DMS 273 (cell line): ENCODE measurements around the gene RPL15.
"Not testable (repeated sequence)": the region's sequence is repeated elsewhere in the genome, so short reads cannot be mapped to it uniquely, and the experiment has no call there.

Experiments
- DNase-seq: peaks from one replicate; lab custom pipeline; 2025; ENCODE audit not compliant: unreplicated experiment; lab: John Stamatoyannopoulos, UW

RPL15 gene

GRCh38 chr3:23889386-23889785 is 27.5 kb upstream of the RPL15 start:
- DNase-seq, result no peak

- no peak for DNase-seq
Measured at GRCh38 chr3:23889950-23890349, 27.0 kb upstream of the RPL15 start.

- no peak for DNase-seq
Measured at GRCh38 chr3:23894254-23895061, 22.5 kb upstream of the RPL15 start.

GRCh38 chr3:23895181-23895580 is 21.8 kb upstream of the RPL15 start:
- DNase-seq, result no peak

GRCh38 chr3:23900744-23901143 is 16.2 kb upstream of the RPL15 start:
- no peak for DNase-seq

- DNase-seq, result no peak
Measured at GRCh38 chr3:23904545-23904944, 12.4 kb upstream of the RPL15 start.

GRCh38 chr3:23909341-23909740 is 7.6 kb upstream of the RPL15 start:
- no peak for DNase-seq

GRCh38 chr3:23911397-23911796 is 5.5 kb upstream of the RPL15 start:
- DNase-seq, result no peak

- not testable (repeated sequence) for DNase-seq
Measured at GRCh38 chr3:23912335-23912734, 4.6 kb upstream of the RPL15 start.

- no peak for DNase-seq
Measured at GRCh38 chr3:23913182-23913581, 3.8 kb upstream of the RPL15 start.

- no peak for DNase-seq
Measured at GRCh38 chr3:23913873-23914743, 2.8 kb upstream of the RPL15 start.

GRCh38 chr3:23915537-23916108 is 1.3 kb upstream of the RPL15 start:
- DNase-seq, result peak; percentile 22

GRCh38 chr3:23916152-23916885 is 613 bp upstream of the RPL15 start:
- DNase-seq, result no peak

- peak; percentile 65 for DNase-seq
Measured at GRCh38 chr3:23917679-23918303, 859 bp downstream of the RPL15 start.

- not testable (repeated sequence) for DNase-seq
Measured at GRCh38 chr3:23918331-23918730, 1.4 kb downstream of the RPL15 start.

GRCh38 chr3:23919628-23920027 is 2.7 kb downstream of the RPL15 start:
- DNase-seq, result no peak

GRCh38 chr3:23920151-23920655 is 3.3 kb downstream of the RPL15 start:
- peak; percentile 25 for DNase-seq

- peak; percentile 60 for DNase-seq
Measured at GRCh38 chr3:23921052-23921511, 4.2 kb downstream of the RPL15 start.

GRCh38 chr3:23923786-23924185 is 6.9 kb downstream of the RPL15 start:
- DNase-seq, result peak; percentile 80

GRCh38 chr3:23926246-23926645 is 9.3 kb downstream of the RPL15 start:
- no peak for DNase-seq
